ENCODE measurements around the gene SPACA7. TPM values are rescaled to one million over a fixed set of nuclear protein-coding genes. Genes with fewer than 3 reads are reported as not detected.

Gene SPACA7
- total and polyA plus RNA-seq, 10 of the 15 experiments (the other 5 are each of a cell fraction or from before 2014, with no cell fraction given) = not detected

GRCh38 chr13:112479389-112479788 is 103.2 kb downstream of the SPACA7 start (continued):
- no peak for TF ChIP-seq CTCF (IDR thresholded peaks at IDR 0.05 in 2 of 3, conservative IDR thresholded peaks at IDR 0.05 in 1 of 3; ENCODE audit: control insufficient read depth in 2 of 3, extremely low read depth in 1 of 3, insufficient read depth in 1 of 3, low read depth in 3 of 3, low read length in 3 of 3)

GRCh38 chr13:112481458-112481857 is 105.3 kb downstream of the SPACA7 start:
- H2AFZ ChIP-seq (ENCODE audit: control insufficient read depth, low read depth, low read length) = no peak overlapping the region
- H3K4me1 ChIP-seq (ENCODE audit: control insufficient read depth, insufficient read depth, low read length) = no peaks in the 10 kb centered on the region
- H3K79me2 ChIP-seq (ENCODE audit: control insufficient read depth, insufficient read depth, low read length) = no peaks in the 10 kb centered on the region
- intact Hi-C loops (cut with micrococcal nuclease; ENCODE audit: unreplicated experiment) = no loop called here
- ATAC-seq (no peak), DNase-seq (ENCODE audit: low read depth, low spot score) (no peak), FAIRE-seq (no peak)
- no TSS peak for BruUV-seq (replicated peaks)
- in situ Hi-C loops (cut with MboI) = no loop called here
- H4K20me1 ChIP-seq (ENCODE audit: control insufficient read depth, insufficient read depth) = no peaks in the 10 kb centered on the region
- peaks cover 0 to 3% of the 10 kb centered on the region in 2 experiments; a peak in 2 of 4 replicates for H3K36me3 ChIP-seq (ENCODE audit: control insufficient read depth in 2 of 2, insufficient read depth in 2 of 2, low read length in 1 of 2)
- ChIA-PET CTCF (no interaction called here), POLR2A (no interaction called here), SMC1A (ENCODE audit: uncharacterized antibody, unreplicated experiment) (no interaction called here), RAD21 (ENCODE audit: unreplicated experiment) (no interaction called here)
- TF ChIP-seq NFIC (IDR thresholded peaks at IDR 0.05; ENCODE audit: low read depth, low read length) = no peak
- no peak for TF ChIP-seq JUND (IDR thresholded peaks at IDR 0.05; ENCODE audit: low read depth, low read length)
- TF ChIP-seq POLR2AphosphoS2 (IDR thresholded peaks at IDR 0.05; ENCODE audit: low read depth, low read length) = no peak
- TF ChIP-seq HCFC1 (IDR thresholded peaks at IDR 0.05; ENCODE audit: low read length) = no peak
- no peak for TF ChIP-seq IKZF2 (IDR thresholded peaks at IDR 0.05)
- no peak for TF ChIP-seq BMI1 (IDR thresholded peaks at IDR 0.05; ENCODE audit: borderline replicate concordance)
- no peak for TF ChIP-seq JUNB (IDR thresholded peaks at IDR 0.05)
- TF ChIP-seq CHD4 (IDR thresholded peaks at IDR 0.05) = no peak
- no peak for TF ChIP-seq SMAD1 (IDR thresholded peaks at IDR 0.05; ENCODE audit: low read depth, partially characterized antibody)
- no peak for TF ChIP-seq GABPA (IDR thresholded peaks at IDR 0.05; ENCODE audit: low read depth)
- no peak for TF ChIP-seq ELK1 (IDR thresholded peaks at IDR 0.05; ENCODE audit: low read depth, low read length)
- TF ChIP-seq TAF1 (IDR thresholded peaks at IDR 0.05; ENCODE audit: borderline replicate concordance, low read depth, low read length) = no peak
- no peak for TF ChIP-seq KDM1A (IDR thresholded peaks at IDR 0.05; ENCODE audit: borderline replicate concordance)
- TF ChIP-seq RELA (IDR thresholded peaks at IDR 0.05; ENCODE audit: borderline replicate concordance, partially characterized antibody) = no peak
- no peak for TF ChIP-seq SMARCA5 (IDR thresholded peaks at IDR 0.05)
- TF ChIP-seq MTA2 (IDR thresholded peaks at IDR 0.05; ENCODE audit: low read depth) = no peak
- TF ChIP-seq MAX (IDR thresholded peaks at IDR 0.05; ENCODE audit: low read depth, low read length) = no peak
- no peak for TF ChIP-seq NFXL1 (IDR thresholded peaks at IDR 0.05; ENCODE audit: borderline replicate concordance)
- TF ChIP-seq MYC (IDR thresholded peaks at IDR 0.05; ENCODE audit: insufficient read depth, insufficient read length, insufficient replicate concordance, low read length, severe bottlenecking) = no peak
- H3K4me3 ChIP-seq = no peak overlapping the region
- H3K27me3 ChIP-seq (replicated peaks in 1 of 2; ENCODE audit: control insufficient read depth in 2 of 2, insufficient read depth in 2 of 2, low read length in 1 of 2) = no peaks in the 10 kb centered on the region
- no peak overlapping the region for H3K4me2 ChIP-seq (ENCODE audit: control insufficient read depth, insufficient read depth)
- no peaks in the 10 kb centered on the region for H3K9me3 ChIP-seq (replicated peaks; ENCODE audit: control insufficient read depth, insufficient read depth, low read length)
- H3K9ac ChIP-seq (ENCODE audit: control insufficient read depth, insufficient read depth, low read length) = no peak overlapping the region
- H3K27ac ChIP-seq (ENCODE audit: control insufficient read depth, insufficient read depth) = no peak overlapping the region
